ENCODE data around the gene WDR4. TPM values are rescaled to one million over a fixed set of nuclear protein-coding genes. Genes with fewer than 3 reads are reported as not detected.
"Not testable (repeated sequence)": the region's sequence is repeated elsewhere in the genome, so short reads cannot be mapped to it uniquely, and the experiment has no call there.

Gene WDR4
- total and polyA plus RNA-seq, 8 donors = 5.2 to 17.8 (median 8.8) TPM

- 86 to 88% methylated on average over 54 of the region's 54 CpGs for whole genome bisulfite sequencing, 2 donors
- Histone ChIP-seq H3K4me3 (no peak overlapping the region), H3K27ac (no peak overlapping the region), H3K36me3 (peaks cover 0 to 58% (median 36%) of the 10 kb centered on the region in 3 donors), H3K27me3 (no peaks in the 10 kb centered on the region), H3K4me1 (no peaks in the 10 kb centered on the region), H3K9me3 (no peaks in the 10 kb centered on the region)
- intact Hi-C loops (cut with DNase I) = no loop called here
- DNase-seq = peak in 1 of 6 donors; percentile 28
- no peak for ATAC-seq
- FAIRE-seq = no peak
- TF ChIP-seq CTCF (IDR thresholded peaks at IDR 0.05) = no peak
These were observed 30.2 kb downstream of the WDR4 start for GRCh38 chr21:42848932-42849758.

- FAIRE-seq; H3K4me3 ChIP-seq; intact Hi-C loops (cut with DNase I); H3K27ac ChIP-seq; ATAC-seq; H3K9me3 ChIP-seq; H3K27me3 ChIP-seq; H3K4me1 ChIP-seq: not testable (repeated sequence)
- WGBS, 2 donors = 97 to 98% methylated on average over 95 of the region's 95 CpGs
- H3K36me3 ChIP-seq = peaks cover 0 to 50% (median 31%) of the 10 kb centered on the region in 3 donors
- DNase-seq = peak in 1 of 6 donors; percentile 17
These were observed 31.0 kb downstream of the WDR4 start for GRCh38 chr21:42848144-42848931.

- H3K4me3 ChIP-seq = no peak overlapping the region
- no peaks in the 10 kb centered on the region for H3K4me1 ChIP-seq
- no peak overlapping the region for H3K27ac ChIP-seq
- H3K27me3 ChIP-seq = no peaks in the 10 kb centered on the region
- WGBS, 2 donors = 94 to 98% methylated on average over 4 of the region's 4 CpGs
- intact Hi-C loops (cut with DNase I) = no loop called here
- ATAC-seq (no peak), DNase-seq (peak in 2 of 6 donors; percentile 6 to 29), FAIRE-seq (no peak)
- TF ChIP-seq CTCF (IDR thresholded peaks at IDR 0.05) = no peak
- peaks cover 0 to 45% (median 25%) of the 10 kb centered on the region in 3 donors for H3K36me3 ChIP-seq
- H3K9me3 ChIP-seq = no peaks in the 10 kb centered on the region
These were observed 31.6 kb downstream of the WDR4 start for GRCh38 chr21:42847726-42848125.

GRCh38 chr21:42847051-42847707 lies 32.2 kb downstream of the WDR4 start:
- no peak for TF ChIP-seq CTCF (IDR thresholded peaks at IDR 0.05)
- DNase-seq (peak in 3 of 6 donors; percentile 13 to 35 (median 31)), FAIRE-seq (no peak), ATAC-seq (no peak)
- Histone ChIP-seq H3K27ac (no peak overlapping the region), H3K9me3 (no peaks in the 10 kb centered on the region), H3K4me1 (no peaks in the 10 kb centered on the region), H3K36me3 (peaks cover 0 to 41% (median 26%) of the 10 kb centered on the region in 3 donors), H3K4me3 (no peak overlapping the region), H3K27me3 (no peaks in the 10 kb centered on the region)
- intact Hi-C loops (cut with DNase I) = no loop called here
- WGBS, 2 donors = 83 to 84% methylated on average over 18 of the region's 18 CpGs

GRCh38 chr21:42846221-42846620 lies 33.1 kb downstream of the WDR4 start:
- DNase-seq (peak in 3 of 6 donors; percentile 13 to 28 (median 25)), ATAC-seq (no peak), FAIRE-seq (no peak)
- intact Hi-C loops (cut with DNase I) = no loop called here
- WGBS, 2 donors = 90 to 91% methylated on average over 10 of the region's 10 CpGs
- Histone ChIP-seq H3K27ac (no peak overlapping the region), H3K9me3 (no peaks in the 10 kb centered on the region), H3K36me3 (peaks cover 0 to 31% (median 20%) of the 10 kb centered on the region in 3 donors), H3K27me3 (no peaks in the 10 kb centered on the region), H3K4me3 (no peak overlapping the region), H3K4me1 (no peaks in the 10 kb centered on the region)
- TF ChIP-seq CTCF (IDR thresholded peaks at IDR 0.05) = no peak

Data from pancreas (tissue), 10 donors.